NK-92 treated with Interleukin-12 subunit alpha and Interleukin-12 subunit beta, amount 100 ng/mL, for 24 hours (cell line): Measurements from ENCODE around the gene LIG3.
"Not testable (repeated sequence)": the region's sequence is repeated elsewhere in the genome, so short reads cannot be mapped to it uniquely, and the experiment has no call there.

Experiments used
- DNase-seq: peaks from one replicate; lab custom pipeline; 2025; lab: John Stamatoyannopoulos, UW

Gene LIG3

DNA sequence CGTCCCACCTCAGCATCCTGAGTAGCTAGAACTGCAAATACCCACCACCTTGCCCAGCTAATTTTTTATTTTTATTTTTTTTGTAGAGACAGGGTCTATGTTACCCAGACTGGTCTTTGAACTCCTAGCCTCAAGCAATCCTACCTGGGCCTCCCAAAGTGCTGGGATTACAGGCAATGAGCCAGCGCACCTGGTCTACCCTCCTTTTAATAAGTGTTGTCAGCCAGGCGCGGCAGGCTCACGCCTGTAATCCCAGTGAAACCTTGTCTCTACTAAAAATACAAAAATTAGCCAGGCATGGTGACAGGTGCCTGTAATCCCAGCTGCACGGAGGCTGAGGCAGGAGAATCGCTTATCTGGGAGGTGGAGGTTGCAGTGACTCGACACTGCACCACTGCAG lies 63.9 kb downstream of the LIG3 start:
- DNase-seq: no peak

DNA sequence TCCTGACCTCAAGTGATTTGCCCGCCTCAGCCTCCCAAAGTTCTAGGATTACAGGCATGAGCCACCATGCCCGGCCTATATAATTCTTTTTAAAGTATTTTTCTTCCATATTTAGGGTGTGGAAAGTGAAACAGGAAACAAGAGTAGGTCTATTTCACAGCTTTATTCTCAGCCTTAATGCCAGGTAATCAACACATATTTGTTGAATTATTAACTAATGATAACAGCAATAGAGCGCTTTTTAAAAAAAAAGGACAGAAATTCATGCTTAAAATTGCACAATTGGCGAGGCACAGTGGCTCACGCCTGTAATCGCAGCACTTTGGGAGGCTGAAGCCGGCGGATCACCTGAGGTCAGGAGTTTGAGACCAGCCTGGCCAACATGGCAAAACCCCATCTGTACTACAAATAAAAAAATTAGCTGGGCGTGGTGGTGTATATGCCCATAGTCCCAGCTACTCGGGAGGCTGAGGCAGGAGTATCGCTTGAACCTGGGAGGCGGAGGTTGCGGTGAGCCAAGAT lies 65.2 kb downstream of the LIG3 start:
- DNase-seq: not testable (repeated sequence)

DNA sequence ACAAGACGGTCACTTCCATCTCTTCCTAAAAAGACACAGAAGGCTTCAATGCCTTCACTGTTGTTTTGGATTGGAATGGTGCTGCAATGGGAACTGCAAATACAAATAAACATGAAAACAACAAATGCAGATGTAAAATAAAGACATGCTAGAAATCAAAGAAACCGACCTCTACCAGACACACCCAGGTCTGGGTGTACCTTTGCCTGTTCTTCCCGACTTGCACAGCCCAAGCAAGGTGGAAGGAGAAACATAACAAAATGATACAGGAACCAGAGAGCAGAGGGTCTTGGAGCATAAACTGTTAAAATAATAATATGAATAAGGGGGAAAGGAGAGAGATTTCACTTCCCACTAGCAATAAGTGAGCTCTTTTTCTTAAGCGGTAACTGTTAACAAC lies 65.9 kb downstream of the LIG3 start:
- no peak for DNase-seq

DNA sequence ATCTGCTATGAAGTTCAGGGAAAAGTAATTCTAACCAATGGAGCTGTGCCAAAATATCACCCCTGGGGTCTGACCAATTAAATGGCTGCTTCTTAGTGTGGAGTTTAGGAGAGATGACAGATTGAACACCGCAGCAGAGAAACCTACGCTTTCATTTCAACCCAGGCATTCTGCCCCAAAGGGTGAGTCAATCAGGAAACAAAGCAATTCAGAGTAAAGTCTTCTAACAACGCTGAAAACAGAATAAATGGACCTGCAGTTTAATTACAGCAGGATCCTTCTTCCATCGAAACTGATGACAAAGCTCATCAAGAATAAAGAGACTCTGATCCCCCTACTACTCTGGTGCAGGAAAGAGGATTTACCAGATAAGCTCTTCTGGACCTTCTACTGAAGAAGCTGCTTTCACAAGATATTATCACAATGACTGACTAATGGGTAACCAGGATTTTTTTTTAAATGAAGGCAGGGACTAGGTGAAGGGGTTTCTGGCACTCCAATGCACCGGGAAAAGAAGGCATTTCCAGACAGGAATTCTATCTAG lies 66.5 kb downstream of the LIG3 start:
- DNase-seq: no peak

DNA sequence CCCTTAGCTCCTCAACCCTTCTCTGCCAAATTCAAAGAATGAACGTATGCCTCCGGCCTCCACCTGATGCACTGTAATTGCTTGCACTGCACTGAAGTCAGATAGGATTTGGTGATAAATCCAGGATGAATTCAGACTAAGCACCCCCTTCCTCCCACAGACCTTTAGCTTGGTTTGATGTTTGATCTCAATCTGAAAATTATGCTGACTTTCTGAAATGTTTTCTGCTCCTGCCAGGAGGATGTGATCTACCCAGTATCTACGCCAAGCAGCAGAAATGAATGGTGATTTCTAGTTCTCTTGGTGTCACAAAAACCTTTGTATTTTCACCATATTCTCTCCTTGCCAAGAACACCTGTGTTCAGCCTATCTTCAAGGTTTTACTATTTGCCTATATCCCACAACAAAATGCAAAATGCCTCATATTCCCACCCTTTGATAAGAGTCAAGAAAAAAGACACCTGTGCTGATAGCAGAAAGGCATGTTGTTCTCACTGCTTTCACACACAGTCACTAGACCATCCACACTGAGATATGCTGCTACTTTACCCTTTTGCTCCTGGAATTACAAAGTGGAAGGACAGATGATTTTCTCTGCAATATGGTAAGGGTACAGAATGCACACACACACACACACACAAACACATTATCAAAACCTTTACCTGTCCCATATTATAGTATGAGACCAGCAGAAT lies 68.5 kb downstream of the LIG3 start:
- no peak for DNase-seq

DNA sequence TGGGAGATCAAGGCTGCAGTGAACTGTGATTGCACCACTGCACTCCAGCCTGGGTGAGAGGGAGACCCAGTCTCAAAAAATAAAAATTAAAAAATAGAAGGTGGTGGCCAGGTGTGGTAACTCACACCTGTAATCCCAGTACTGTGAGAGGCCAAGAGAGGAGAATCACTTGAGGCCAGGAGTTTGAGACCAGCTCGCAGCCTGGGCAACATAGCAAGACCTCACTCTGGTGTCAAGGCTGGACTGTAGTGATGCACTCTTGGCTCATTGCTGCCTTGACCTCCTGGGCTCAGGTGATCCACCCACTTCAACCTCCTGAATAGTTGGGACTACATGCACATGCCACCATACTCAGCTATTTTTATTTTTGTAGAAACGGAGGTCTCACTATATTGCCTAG lies 69.9 kb downstream of the LIG3 start:
- no peak for DNase-seq

DNA sequence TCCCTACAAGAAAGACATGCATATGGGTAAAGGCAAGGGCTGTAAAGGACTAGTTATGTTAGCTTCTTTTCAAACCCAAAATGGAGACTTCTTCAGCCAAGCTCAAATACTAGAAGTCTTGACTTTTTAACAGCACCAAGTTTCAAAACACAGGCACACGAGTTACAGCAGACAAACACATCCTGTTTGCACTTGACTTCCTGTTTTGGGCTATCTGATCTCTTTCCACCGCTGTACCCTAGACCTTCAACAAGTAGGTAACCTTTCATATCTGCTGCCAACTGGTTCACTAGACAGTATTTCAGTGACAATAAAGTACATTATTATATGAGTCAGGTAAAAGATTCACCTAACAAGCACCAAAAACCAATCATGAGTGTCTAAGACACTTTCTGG lies 70.9 kb downstream of the LIG3 start:
- no peak for DNase-seq

DNA sequence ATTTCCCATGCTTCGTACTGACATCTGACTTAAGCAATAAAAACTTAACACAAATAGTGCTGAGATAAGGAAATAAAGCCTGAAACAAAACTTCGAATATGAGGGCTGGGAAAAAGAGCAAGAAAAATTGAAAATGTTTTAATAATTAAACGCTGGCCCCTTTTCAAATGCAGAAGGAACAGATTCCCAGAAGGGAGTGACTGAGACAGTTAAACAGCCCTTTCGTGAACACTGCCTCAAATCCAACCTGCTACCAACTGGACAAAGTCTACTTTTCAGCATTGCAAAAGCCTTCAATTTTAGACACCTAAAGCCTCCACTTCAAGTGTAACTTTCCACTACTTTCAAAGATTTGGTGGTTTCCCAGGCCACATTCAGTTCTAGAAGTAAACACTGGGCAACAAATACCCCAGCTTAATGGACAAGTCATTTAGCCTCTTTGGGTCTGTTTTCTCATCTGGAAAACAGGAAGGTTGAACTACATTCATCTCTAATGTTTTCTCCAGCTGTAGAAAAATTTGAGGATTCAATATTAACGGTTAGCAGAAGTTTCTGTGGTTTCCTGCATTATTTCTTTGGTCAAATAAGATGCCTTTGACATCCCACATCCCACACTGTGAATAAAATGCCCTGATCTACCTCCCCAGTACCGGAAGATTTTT lies 71.4 kb downstream of the LIG3 start:
- no peak for DNase-seq

DNA sequence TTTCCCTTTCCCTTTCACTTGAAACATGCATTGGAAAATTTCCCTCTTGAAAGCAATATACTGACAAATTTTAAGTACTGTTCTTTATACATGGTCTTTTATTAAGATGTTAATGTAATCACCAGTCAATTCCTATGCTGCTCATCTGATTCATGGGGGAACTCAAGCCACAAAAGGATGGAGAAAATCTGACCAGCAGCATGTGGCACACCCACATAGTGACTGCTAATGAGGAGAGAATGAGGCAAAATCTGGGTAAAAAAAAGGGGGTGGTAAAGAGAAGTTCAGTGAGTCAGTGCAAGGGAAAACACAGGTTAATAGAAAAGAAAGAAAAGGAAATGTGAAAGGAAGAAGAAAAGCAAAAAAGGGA lies 71.9 kb downstream of the LIG3 start:
- no peak for DNase-seq

DNA sequence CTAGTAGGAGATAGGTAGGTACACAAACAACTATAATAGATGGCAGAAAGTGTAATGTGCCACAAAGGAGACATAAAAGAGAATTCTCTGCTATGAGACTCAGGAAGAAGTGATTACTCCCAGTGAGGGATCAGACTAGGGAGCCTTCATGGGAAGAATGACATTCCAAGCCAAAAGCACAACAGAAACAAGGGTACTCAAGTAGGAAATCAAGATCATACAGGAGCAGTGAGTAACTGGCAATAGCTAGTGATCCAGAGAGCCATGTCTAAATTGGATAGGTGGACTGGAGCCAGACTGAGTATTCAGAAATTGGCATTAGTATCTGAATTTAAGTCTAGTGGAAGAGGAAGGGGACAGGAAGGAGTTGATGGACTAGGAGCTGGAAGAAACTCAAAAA lies 72.5 kb downstream of the LIG3 start:
- DNase-seq: no peak

DNA sequence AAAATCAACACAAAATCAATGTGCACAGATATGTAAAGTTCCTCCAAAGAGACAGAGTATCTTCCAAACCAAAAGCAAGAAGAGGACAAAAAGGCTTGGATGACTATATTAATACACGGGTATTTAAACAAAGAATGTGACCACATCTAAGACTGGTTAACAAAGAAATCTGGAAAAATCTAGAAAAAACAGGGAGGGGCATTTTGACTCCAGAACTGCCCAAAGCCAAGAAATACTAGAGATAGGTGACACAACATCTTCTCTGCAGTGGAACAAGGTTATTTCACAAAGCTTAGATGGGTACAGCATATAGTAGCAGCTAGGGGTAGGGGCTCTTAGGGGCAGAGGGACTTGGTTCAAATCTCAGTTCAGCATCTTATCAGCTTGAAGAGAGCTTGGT lies 72.9 kb downstream of the LIG3 start:
- no peak for DNase-seq

DNA sequence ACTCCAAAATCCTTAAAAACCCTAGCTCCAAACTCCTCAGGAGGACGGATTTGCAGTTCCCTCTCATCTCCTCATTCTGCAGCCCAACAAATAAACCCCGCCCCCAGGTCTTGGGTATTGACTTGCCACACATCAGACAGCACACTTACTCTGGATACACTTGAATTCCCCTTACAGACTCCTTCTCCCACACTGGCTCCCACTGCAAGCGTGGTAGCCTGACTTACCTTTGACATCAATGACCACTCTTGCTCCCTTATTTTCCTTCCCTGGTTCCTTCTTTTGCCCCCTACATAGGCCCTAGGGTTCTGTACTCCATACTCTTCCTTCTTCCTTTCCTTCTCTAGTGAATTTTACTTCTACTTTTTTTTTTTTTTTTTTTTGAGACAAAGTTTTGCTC lies 75.7 kb downstream of the LIG3 start:
- DNase-seq: no peak

DNA sequence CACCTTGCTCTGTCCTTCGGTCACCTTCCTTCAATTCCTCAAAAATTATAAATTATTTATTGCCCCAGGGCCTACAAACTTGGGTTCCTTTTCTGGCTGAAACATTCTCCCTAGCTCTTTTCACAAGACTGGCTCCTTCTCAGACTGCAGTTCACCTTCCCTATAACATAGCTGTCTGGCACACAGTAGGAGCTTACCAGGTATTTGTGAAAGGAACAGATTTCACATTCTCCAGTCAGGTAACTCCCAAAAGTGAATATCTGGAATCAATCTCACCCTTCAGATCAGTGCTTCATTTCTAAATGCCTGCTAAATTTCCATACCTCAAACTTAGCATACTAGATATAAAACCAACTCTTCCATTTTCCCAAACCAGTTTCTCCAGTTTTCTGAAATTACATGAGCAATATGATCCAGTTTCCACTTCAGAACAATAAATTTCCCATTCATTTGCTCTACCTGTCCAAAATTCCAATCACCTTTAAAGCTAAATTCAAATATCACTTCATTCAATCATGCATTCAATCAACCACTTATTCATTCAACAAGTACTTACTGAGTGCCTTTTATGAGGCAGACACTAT lies 77.1 kb downstream of the LIG3 start:
- DNase-seq: no peak
